ENCODE data around the gene TSPAN10. TPM values are rescaled to one million over a fixed set of nuclear protein-coding genes. Genes with fewer than 3 reads are reported as not detected.

The TSPAN10 gene
- total RNA-seq, 1 experiment from 2014 or later: 1.2 TPM

DNA sequence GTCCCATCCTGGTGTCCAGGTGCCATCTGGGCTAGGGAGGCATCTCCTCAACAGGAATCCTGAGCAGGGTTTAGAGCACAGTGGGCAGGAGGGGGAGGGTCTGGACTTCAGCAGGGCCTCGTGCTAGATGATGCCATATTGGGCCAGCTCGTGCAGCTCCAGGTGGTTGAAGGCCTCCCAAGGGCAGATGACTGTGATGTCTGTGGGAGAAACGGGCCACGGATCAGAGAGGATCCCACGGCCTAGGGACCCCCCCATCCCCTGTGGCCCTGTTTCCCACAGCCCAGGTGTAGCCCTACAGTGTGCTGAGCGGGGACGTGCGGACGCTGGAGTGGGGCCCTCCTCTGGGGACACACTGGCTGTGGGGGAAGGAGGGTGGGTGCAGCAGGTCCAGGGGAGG lies 14.0 kb downstream of the TSPAN10 start:
- Histone ChIP-seq H3K18ac (ENCODE audit: insufficient read length, low read depth, low read length) (no peak overlapping the region), H3K9me3 (ENCODE audit: control insufficient read depth, low read depth, low read length) (no peaks in the 10 kb centered on the region), H3K79me1 (ENCODE audit: insufficient read depth, low read depth, low read length, poor library complexity, severe bottlenecking) (no peaks in the 10 kb centered on the region), H4K8ac (replicated peaks; ENCODE audit: insufficient read length, low read depth, low read length) (no peak overlapping the region), H3K27me3 (ENCODE audit: insufficient read depth, low read length) (no peaks in the 10 kb centered on the region; the same call in 1 of the 2 replicates), H2BK15ac (ENCODE audit: low read depth, low read length) (no peak overlapping the region), H3K9ac (ENCODE audit: extremely low read depth, insufficient read length, low read length) (no peak overlapping the region), H2BK12ac (ENCODE audit: insufficient read length, low read depth, low read length) (no peak overlapping the region), H3K27ac (ENCODE audit: insufficient read length, low read depth, low read length) (no peak overlapping the region), H2BK20ac (ENCODE audit: low read depth, low read length, poor library complexity, severe bottlenecking) (no peak overlapping the region), H4K5ac (ENCODE audit: insufficient read length, low read depth, low read length) (no peak overlapping the region), H2AFZ (ENCODE audit: low read length) (no peak overlapping the region), H3K14ac (ENCODE audit: insufficient read depth, low read length) (no peak overlapping the region), H2AK5ac (ENCODE audit: insufficient read length, low read length) (no peak overlapping the region), H3T11ph (ENCODE audit: low read length) (no peak overlapping the region), H3K23me2 (ENCODE audit: insufficient read length, low read depth, low read length, poor library complexity, severe bottlenecking) (peaks cover 1% of the 10 kb centered on the region), H3K4me2 (ENCODE audit: insufficient read depth, insufficient read length, low read length) (no peak overlapping the region), H2BK5ac (ENCODE audit: insufficient read length, low read length) (no peak overlapping the region), H3K23ac (ENCODE audit: insufficient read length, low read depth, low read length) (no peak overlapping the region), H3K4ac (ENCODE audit: low read depth, low read length) (no peak overlapping the region), H2BK120ac (ENCODE audit: low read depth, low read length, poor library complexity, severe bottlenecking) (no peak overlapping the region), H4K20me1 (ENCODE audit: control insufficient read depth, insufficient read depth, insufficient read length) (no peaks in the 10 kb centered on the region), H3K4me1 (ENCODE audit: insufficient read depth, low read length) (peaks cover 3% of the 10 kb centered on the region; the same call in 1 of the 2 replicates), H4K91ac (ENCODE audit: insufficient read length, low read depth, low read length) (no peak overlapping the region), H3K79me2 (ENCODE audit: insufficient read depth, low read length) (no peaks in the 10 kb centered on the region), H3K56ac (ENCODE audit: insufficient read length, low read depth, low read length) (no peak overlapping the region)
- no CpG with 5 or more reads among the region's 9 CpGs for WGBS (ENCODE audit: extremely low coverage, insufficient read length, low lambda C conversion rate)
- H3K4me1 Mint-ChIP-seq: peaks cover 13 to 20% of the 10 kb centered on the region in 2 experiments
- no peak overlapping the region for H3K4me3 Mint-ChIP-seq
- H3K9me3 Mint-ChIP-seq: no peaks in the 10 kb centered on the region; a peak in 2 of 5 replicates
- TF ChIP-seq, protein P1, sequence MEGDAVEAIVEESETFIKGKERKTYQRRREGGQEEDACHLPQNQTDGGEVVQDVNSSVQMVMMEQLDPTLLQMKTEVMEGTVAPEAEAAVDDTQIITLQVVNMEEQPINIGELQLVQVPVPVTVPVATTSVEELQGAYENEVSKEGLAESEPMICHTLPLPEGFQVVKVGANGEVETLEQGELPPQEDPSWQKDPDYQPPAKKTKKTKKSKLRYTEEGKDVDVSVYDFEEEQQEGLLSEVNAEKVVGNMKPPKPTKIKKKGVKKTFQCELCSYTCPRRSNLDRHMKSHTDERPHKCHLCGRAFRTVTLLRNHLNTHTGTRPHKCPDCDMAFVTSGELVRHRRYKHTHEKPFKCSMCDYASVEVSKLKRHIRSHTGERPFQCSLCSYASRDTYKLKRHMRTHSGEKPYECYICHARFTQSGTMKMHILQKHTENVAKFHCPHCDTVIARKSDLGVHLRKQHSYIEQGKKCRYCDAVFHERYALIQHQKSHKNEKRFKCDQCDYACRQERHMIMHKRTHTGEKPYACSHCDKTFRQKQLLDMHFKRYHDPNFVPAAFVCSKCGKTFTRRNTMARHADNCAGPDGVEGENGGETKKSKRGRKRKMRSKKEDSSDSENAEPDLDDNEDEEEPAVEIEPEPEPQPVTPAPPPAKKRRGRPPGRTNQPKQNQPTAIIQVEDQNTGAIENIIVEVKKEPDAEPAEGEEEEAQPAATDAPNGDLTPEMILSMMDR (conservative IDR thresholded peaks at IDR 0.05): no peak
- peaks cover 2% of the 10 kb centered on the region for H3K27me3 Mint-ChIP-seq (ENCODE audit: low read depth)
- no peak for DNase-seq
- H3K36me3 Mint-ChIP-seq (ENCODE audit: insufficient read depth in 1 of 3, low read depth in 3 of 3): no peaks in the 10 kb centered on the region
- H3K27ac Mint-ChIP-seq: no peak overlapping the region; a peak in 1 of 7 replicates

Data from H9 (cell line).